HepG2 (cell line): ENCODE measurements around the gene DLX4. TPM values are rescaled to one million over a fixed set of nuclear protein-coding genes. Genes with fewer than 3 reads are reported as not detected.

ENCODE experiments used
- ATAC-seq: fragments of 200-7000 bp; cut with Tn5 transposase; 3 replicates; pipeline ENCODE4 v1.9.1; 2020; ENCODE audit warnings: mild to moderate bottlenecking, moderate library complexity
- BruUV-seq: library from RNA; stranded (reverse); fragments of 400-500 nt; replicated peaks from 2 replicates; lab custom pipeline; 2021; lab: Mats Ljungman, UMichigan
- CTCF ChIA-PET: fragments of 300-600 bp; formaldehyde crosslinking; extraction: SDS; loops from one replicate; lab custom pipeline; 2021; ENCODE audit warnings: low total read pairs, inconsistent platforms, low intra/inter-chr PET ratio; lab: Yijun Ruan, JAX
- POLR2A ChIA-PET: fragments of 350-600 bp; sonication (Branson Sonifier 250); formaldehyde crosslinking; loops from one replicate; lab custom pipeline; 2020; ENCODE audit warnings: antibody characterized with exemption, inconsistent platforms; lab: Yijun Ruan, JAX
- DNase-seq: peaks from one replicate; pipeline ENCODE4 v3.0.0-alpha.2; 2015; ENCODE audit warnings: low spot score
- FAIRE-seq: peaks from 3 replicates; lab custom pipeline; 2011; peaks lifted over from hg19 to GRCh38; lab: Jason Lieb, UNC
- H2AFZ ChIP-seq: one replicate; pipeline ENCODE4 v1.6.1; 2011; ENCODE audit warnings: low read length, inconsistent platforms
- H3K27ac ChIP-seq: fragments of 300-600 bp; 3 replicates; pipeline ENCODE4 v1.8.0; 2011; ENCODE audit warnings: mixed run types, mild to moderate bottlenecking, mixed read lengths, low read length, inconsistent platforms; ENCODE audit not compliant: insufficient read depth; ENCODE audit errors: extremely low read length
- H3K27me3 ChIP-seq, 2 experiments: fragments of 200-600 bp in 1 of 2; 2 replicates in 1 of 2; 3 replicates in 1 of 2; pipeline versions ENCODE4 v1.6.0 to v1.8.0; 2011; ENCODE audit warnings: low read length in 2 of 2, mild to moderate bottlenecking in 2 of 2, moderate library complexity in 2 of 2, inconsistent platforms in 1 of 2; ENCODE audit not compliant: insufficient read depth in 2 of 2, control insufficient read depth in 1 of 2
- H3K36me3 ChIP-seq, 2 experiments: fragments of 200-600 bp in 1 of 2; replicated peaks in 1 of 2; 2 replicates in 1 of 2; 3 replicates in 1 of 2; pipeline versions ENCODE4 v1.5.1 to v1.8.0; 2011; ENCODE audit warnings: low read length in 2 of 2, inconsistent platforms in 1 of 2; ENCODE audit not compliant: insufficient read depth in 2 of 2, control insufficient read depth in 1 of 2
- H3K4me1 ChIP-seq: 2 replicates; pipeline ENCODE4 v1.5.1; 2012; ENCODE audit warnings: low read length, inconsistent platforms; ENCODE audit not compliant: insufficient read depth
- H3K4me2 ChIP-seq: 2 replicates; pipeline ENCODE4 v1.6.0; 2011; ENCODE audit warnings: low read depth, low read length, inconsistent platforms
- H3K4me3 ChIP-seq, 3 experiments: fragments of 200-600 bp in 1 of 3; sonication (generic), shearing (Covaris generic) in 1 of 3; replicated peaks in 1 of 3; 2 replicates each; pipeline ENCODE4 v1.5.1; 2011 to 2016; ENCODE audit warnings: low read length in 3 of 3, inconsistent platforms in 2 of 3, low read depth in 2 of 3, mild to moderate bottlenecking in 2 of 3, control low read depth in 1 of 3, mixed read lengths in 1 of 3; ENCODE audit not compliant: insufficient read depth in 1 of 3
- H3K79me2 ChIP-seq: one replicate; pipeline ENCODE4 v1.6.1; 2011; ENCODE audit warnings: low read length, inconsistent platforms; ENCODE audit not compliant: insufficient read depth
- H3K9ac ChIP-seq: 2 replicates; pipeline ENCODE4 v1.6.0; 2011; ENCODE audit warnings: mild to moderate bottlenecking, low read depth, low read length, inconsistent platforms; ENCODE audit not compliant: insufficient read depth
- H3K9me3 ChIP-seq: 2 replicates; pipeline ENCODE4 v1.5.1; 2012; ENCODE audit warnings: mild to moderate bottlenecking, low read length
- H4K20me1 ChIP-seq: 2 replicates; pipeline ENCODE4 v1.6.0; 2011; ENCODE audit warnings: inconsistent platforms, mild to moderate bottlenecking, low read length, moderate library complexity; ENCODE audit not compliant: insufficient read depth
- BORCS8-MEF2B ChIP-seq: sonication (generic); formaldehyde crosslinking; IDR thresholded peaks from 2 replicates; pipeline ENCODE4 v1.8.0; 2022; ENCODE audit warnings: mild to moderate bottlenecking, missing genetic modification reagents
- CBX2 ChIP-seq, 2 experiments: fragments of 200-600 bp in 1 of 2; sonication (generic); formaldehyde crosslinking in 1 of 2; IDR thresholded peaks; 2 replicates each; pipeline versions ENCODE4 v1.7.0 to v1.8.1; 2018 to 2022; ENCODE audit warnings: low read depth in 2 of 2, low read length in 1 of 2, mild to moderate bottlenecking in 1 of 2, missing genetic modification reagents in 1 of 2
- DR1 ChIP-seq: sonication (generic); formaldehyde crosslinking; IDR thresholded peaks from 2 replicates; pipeline ENCODE4 v1.8.0; 2021; ENCODE audit warnings: mild to moderate bottlenecking, missing genetic modification reagents, inconsistent platforms
- EED ChIP-seq: sonication (generic); formaldehyde crosslinking; IDR thresholded peaks from 2 replicates; pipeline ENCODE4 v1.5.0; 2020; ENCODE audit warnings: mild to moderate bottlenecking, missing genetic modification reagents
- EZH2 ChIP-seq: conservative IDR thresholded peaks from 2 replicates; pipeline ENCODE4 v1.6.1; 2012; ENCODE audit warnings: mild to moderate bottlenecking, low read depth, low read length, moderate library complexity
- MTF2 ChIP-seq: sonication (generic); formaldehyde crosslinking; IDR thresholded peaks from 2 replicates; pipeline ENCODE4 v1.5.0; 2020; ENCODE audit warnings: missing genetic modification reagents, borderline replicate concordance
- RORA ChIP-seq: sonication (generic); formaldehyde crosslinking; IDR thresholded peaks from 2 replicates; pipeline ENCODE4 v1.5.0; 2020; ENCODE audit warnings: mild to moderate bottlenecking, missing genetic modification reagents, moderate library complexity
- TBL1XR1 ChIP-seq: fragments of 150-350 bp; IDR thresholded peaks from 2 replicates; pipeline ENCODE4 v1.6.1; 2014; ENCODE audit warnings: borderline replicate concordance, low read length; ENCODE audit not compliant: partially characterized antibody
- TCF7 ChIP-seq: sonication (generic); IDR thresholded peaks from 2 replicates; pipeline ENCODE4 v1.6.1; 2016; ENCODE audit warnings: antibody characterized with exemption, low read depth
- ZFP41 ChIP-seq: sonication (generic); formaldehyde crosslinking; IDR thresholded peaks from 2 replicates; pipeline ENCODE4 v1.4.0; 2020; ENCODE audit warnings: mild to moderate bottlenecking, missing genetic modification reagents, borderline replicate concordance
- ZNF33A ChIP-seq: sonication (generic); formaldehyde crosslinking; IDR thresholded peaks from 2 replicates; pipeline ENCODE4 v1.5.1; 2020; ENCODE audit warnings: missing genetic modification reagents, mild to moderate bottlenecking, moderate library complexity, borderline replicate concordance
- ZNF768 ChIP-seq: sonication (generic); formaldehyde crosslinking; IDR thresholded peaks from 2 replicates; pipeline ENCODE4 v1.4.0; 2020; ENCODE audit warnings: missing genetic modification reagents
- WGBS: methylation state at CpG from one replicate; pipeline ENCODE4 v1.1.6; 2017; ENCODE audit warnings: low lambda C conversion rate; 5-methylcytosine and 5-hydroxymethylcytosine counted together
- in situ Hi-C: cut with HindIII; loops from 2 replicates; pipeline ENCODE4 v1.10.0; 2017; ENCODE audit warnings: low pct_unique_long_range_greater_than_20kb; ENCODE audit not compliant: extremely low pct_ligation_motif_present
- intact Hi-C: fragments of 100-400 bp; cut with micrococcal nuclease; formaldehyde crosslinking; loops from one replicate; pipeline ENCODE4 v1.10.0; 2022; ENCODE audit not compliant: unreplicated experiment
- polyA plus RNA-seq, 8 experiments: library from polyadenylated mRNA; depleted of rRNA in 3 of 8; stranded (reverse) in 7 of 8; unstranded in 1 of 8; fragments of >200 nt; fragmentation: Illumina TruSeq in 4 of 8; extraction: Trizol in 4 of 8; gene quantifications; 2 replicates each; pipeline versions ENCODE4 v1.2.1 to v1.2.3, GENCODE V29; 2011 to 2016; ENCODE audit warnings: low read depth in 4 of 8, missing spikeins in 1 of 8, mixed read lengths in 1 of 8; ENCODE audit not compliant: insufficient read depth in 1 of 8
- total RNA-seq, 5 experiments: library from RNA; depleted of rRNA; stranded (reverse); fragments of >200 nt; fragmentation: Illumina TruSeq; extraction: Trizol; gene quantifications; 2 replicates each; pipeline ENCODE4 v1.2.3, GENCODE V29; 2016; ENCODE audit warnings: low read depth in 1 of 5

DLX4 gene
- total and polyA plus RNA-seq, 2 of the 13 experiments (the other 11 are each of a cell fraction or from before 2014, with no cell fraction given): 0.55 to 2.3 TPM

GRCh38 chr17:49964769-49965523 is 4.0 kb upstream of the DLX4 start:
- Histone ChIP-seq H3K27me3 (peaks cover 26 to 77% of the 10 kb centered on the region in 2 experiments), H3K9ac (no peak overlapping the region), H3K27ac (no peak overlapping the region), H3K4me3 (no peak overlapping the region; a peak in 1 of 6 replicates), H3K36me3 (no peaks in the 10 kb centered on the region), H3K4me2 (no peak overlapping the region), H3K4me1 (peaks cover 28% of the 10 kb centered on the region), H3K79me2 (no peaks in the 10 kb centered on the region), H4K20me1 (no peaks in the 10 kb centered on the region; the same call in 1 of the 2 replicates), H3K9me3 (no peaks in the 10 kb centered on the region), H2AFZ (no peak overlapping the region)
- ATAC-seq (no peak), DNase-seq (no peak), FAIRE-seq (no peak)
- intact Hi-C loops: no loop called here
- POLR2A ChIA-PET: no interaction called here
- WGBS: 20% methylated on average over 38 of the region's 52 CpGs
- CTCF ChIA-PET: no interaction called here
- BruUV-seq: no TSS peak
- in situ Hi-C loops: no loop called here
- TF ChIP-seq ZFP41 (CRISPR knock-in tag) (no peak), MTF2 (peak; percentile 39; the same call in 1 of the 2 replicates), ZNF33A (CRISPR knock-in tag) (no peak), EZH2 (peak; percentile 79), EED (0 out of 2 replicates have a peak, but pooled peaks have one; percentile 60), BORCS8-MEF2B (CRISPR knock-in tag) (no peak), DR1 (CRISPR knock-in tag) (no peak), RORA (no peak), TCF7 (no peak), ZNF768 (CRISPR knock-in tag) (peak; percentile 16; the same call in 1 of the 2 replicates), TBL1XR1 (no peak), CBX2 (IDR thresholded peaks at IDR 0.05; ENCODE audit: low read depth, low read length) (peak; percentile 53; the same call in 1 of the 2 replicates), CBX2 (CRISPR knock-in tag; IDR thresholded peaks at IDR 0.05; ENCODE audit: low read depth) (no peak)
- TF ChIP-seq, all 625 proteins: peak for 5
